NK-92 (cell line): ENCODE data around the gene OR51B4.
"Not testable (repeated sequence)": the region's sequence is repeated elsewhere in the genome, so short reads cannot be mapped to it uniquely, and the experiment has no call there.

ENCODE experiments used
- DNase-seq: peaks from one replicate; lab custom pipeline; 2025; ENCODE audit not compliant: unreplicated experiment; lab: John Stamatoyannopoulos, UW

Gene OR51B4, protein sequence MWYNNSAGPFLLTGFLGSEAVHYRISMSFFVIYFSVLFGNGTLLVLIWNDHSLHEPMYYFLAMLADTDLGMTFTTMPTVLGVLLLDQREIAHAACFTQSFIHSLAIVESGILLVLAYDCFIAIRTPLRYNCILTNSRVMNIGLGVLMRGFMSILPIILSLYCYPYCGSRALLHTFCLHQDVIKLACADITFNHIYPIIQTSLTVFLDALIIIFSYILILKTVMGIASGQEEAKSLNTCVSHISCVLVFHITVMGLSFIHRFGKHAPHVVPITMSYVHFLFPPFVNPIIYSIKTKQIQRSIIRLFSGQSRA

DNA sequence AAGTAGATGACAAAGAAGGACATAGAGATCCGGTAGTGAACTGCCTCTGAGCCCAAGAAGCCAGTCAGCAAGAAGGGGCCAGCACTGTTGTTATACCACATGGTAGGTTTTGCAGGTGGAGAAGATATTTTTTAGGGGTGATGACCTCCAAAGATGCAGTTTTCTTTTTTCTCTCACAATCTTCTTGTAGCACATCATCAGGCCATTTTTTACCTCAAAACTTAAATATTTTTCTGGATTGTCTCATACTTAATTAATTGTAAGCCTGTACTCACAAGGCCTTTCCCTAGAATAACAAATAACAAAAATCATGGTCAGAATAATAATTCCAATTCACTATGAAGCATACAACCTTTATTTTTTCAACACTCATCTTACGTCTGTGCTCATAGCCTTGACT, at the start of gene OR51B4:
OR51B4 (minus strand) TSS at position 101 of the 400 bp plus-strand sequence; CDS start at position 101, 0 bp downstream.
- no peak for DNase-seq

DNA sequence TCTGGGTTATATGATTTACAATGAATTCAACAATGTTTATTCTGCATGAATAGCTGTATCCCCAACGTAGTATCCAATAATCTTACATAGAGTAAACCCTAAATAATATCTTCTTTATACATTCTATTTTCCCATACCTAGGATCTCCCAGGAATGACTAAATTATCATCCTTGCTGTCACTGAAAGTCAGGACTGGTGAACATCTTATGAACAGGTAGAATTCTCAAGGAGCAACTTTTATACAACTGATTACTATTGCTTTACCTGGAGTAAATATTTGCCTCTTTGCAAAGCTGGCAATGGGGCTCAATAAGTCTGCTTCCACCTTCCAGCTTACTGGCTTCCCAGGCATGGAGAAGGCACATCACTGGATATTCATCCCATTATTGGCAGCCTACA, 49.5 kb upstream of the OR51B4 start, which contains the start of gene OR51B6:
OR51B6 (plus strand) TSS at position 301 of the 400 bp plus-strand sequence; CDS start at position 301, 0 bp downstream.
- no peak for DNase-seq

DNA sequence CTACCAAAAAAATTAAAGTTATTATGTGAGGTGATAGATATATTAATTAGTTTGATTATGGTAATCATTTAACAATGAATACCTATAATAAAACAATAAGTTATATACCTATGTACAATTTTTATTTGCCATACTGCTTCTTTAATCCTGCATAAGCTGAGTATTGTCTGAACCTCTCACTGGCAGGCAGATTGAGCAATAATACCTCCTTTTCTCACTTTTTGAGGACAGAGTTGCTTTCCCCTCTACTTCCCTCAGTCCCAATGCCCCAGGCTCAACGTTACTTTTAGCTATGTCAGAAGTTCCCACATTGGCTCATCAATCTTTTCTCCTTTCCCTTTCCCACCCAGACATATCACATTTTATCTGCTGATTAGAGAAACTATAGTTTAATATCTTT, 47.8 kb upstream of the OR51B4 start:
- no peak for DNase-seq

DNA sequence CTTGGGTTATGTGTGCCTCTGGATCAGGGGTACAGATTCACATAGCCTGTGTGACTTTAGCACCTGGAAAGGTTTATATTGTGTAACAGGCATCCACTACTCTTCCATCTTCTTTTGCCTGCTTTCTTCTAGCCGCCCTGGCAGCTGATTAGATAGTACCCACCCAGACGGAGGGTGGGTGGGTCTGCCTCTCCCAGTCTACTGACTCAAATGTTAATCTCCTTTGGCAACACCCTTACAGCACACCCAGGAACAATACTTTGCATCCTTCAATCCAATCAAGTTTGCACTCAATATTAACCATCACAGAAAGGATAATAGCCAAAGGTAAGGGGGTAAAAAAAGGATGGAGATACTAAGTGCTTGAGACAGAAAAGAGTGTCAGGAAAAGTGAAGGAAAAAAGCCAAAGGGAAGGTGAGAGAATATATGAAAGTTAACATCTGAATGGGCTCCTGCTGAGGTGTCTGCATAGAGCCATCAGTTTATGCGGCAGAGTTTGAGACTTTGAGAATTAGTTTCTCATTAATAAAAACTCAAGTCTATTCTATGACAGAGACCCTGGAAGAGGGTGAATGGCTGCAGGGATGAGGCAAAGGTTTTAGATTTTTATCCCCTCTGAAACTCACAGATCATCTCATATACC, 46.9 kb upstream of the OR51B4 start:
- DNase-seq: no peak

DNA sequence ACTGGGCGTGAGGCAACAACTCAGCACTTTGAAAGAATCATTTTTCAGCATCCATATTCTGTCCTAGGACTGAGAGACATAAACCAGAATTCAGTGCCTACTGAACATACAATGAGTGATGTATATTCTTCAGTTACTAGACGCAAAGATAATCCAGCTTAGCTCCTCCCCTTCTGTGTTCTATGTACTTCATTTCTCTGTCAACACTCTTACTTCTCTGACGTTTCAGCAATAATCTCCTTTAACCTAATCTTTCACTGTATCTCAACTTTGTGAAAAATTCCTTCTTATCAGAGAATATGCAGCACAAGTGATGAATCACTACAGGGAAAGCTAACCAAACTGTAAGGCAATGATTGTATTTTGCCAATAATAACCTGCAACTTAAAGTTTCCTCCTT, 44.1 kb upstream of the OR51B4 start:
- DNase-seq: no peak

GRCh38 chr11:5343474-5344335, 42.0 kb upstream of the OR51B4 start, which contains the start of gene OR51B5:
Gene OR51B5, minus strand, starts transcription at chr11:5343524. Its CDS starts 0 bp downstream, at chr11:5343524.
- DNase-seq: no peak

DNA sequence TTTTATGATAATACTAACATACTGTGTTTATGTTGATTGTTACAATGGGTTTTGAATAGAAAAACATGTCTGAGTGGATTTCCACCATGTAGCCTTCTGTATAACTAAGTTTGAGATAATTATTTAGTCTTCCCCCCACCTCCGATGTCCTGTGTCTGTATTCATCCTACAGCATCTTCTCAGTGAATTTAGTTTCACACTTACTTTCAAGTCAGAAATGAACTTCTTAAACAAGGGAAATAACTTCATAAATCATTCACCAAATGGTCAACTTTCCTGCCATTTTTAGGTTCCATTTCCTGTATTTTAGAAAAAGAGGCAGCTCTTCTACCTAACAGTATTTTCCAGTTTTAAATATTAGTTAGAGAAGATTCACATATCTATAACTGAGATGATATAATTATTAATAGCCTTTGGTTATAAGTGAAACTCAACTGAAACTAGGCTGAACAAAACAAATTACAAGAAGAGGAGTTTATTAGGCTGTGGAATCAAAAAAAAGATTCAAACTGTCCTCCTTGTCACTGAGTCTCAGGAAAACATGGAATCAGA, 38.1 kb upstream of the OR51B4 start:
- no peak for DNase-seq

DNA sequence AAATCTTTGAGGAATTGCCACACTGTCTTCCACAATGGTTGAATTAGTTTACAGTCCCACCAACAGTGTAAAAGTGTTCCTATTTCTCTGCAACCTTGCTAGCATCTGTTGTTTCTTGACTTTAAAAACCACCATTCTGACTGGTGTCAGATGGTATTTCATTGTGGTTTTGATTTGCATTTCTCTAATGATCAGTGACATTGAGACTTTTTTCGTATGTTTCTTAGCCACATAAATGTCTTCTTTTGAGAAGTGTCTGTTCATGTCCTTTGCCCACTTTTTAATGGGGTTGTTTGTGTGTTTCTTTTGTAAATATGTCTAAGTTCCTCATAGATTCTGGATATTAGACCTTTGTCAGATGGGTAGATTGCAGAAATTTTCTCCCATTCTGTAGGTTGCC, 35.5 kb upstream of the OR51B4 start:
- DNase-seq: not testable (repeated sequence)

DNA sequence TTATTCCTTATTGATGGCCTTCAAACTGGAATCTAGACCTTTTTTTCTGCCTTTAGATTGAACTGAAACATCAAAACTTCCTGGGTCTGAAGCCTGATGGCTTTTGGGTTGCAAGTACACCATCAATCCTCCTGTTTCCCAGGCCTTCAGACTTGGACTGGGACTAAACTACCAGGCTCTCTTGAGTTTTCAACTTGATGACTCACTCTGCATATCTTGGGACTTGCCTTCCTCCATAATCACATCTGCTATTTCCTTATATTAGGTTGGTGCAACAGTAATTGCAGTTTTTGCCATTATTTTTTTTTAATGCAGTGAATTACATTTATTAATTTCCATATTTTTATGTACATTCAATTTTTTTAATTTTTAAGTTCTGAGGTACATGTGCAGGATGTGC, 34.6 kb upstream of the OR51B4 start:
- no peak for DNase-seq

DNA sequence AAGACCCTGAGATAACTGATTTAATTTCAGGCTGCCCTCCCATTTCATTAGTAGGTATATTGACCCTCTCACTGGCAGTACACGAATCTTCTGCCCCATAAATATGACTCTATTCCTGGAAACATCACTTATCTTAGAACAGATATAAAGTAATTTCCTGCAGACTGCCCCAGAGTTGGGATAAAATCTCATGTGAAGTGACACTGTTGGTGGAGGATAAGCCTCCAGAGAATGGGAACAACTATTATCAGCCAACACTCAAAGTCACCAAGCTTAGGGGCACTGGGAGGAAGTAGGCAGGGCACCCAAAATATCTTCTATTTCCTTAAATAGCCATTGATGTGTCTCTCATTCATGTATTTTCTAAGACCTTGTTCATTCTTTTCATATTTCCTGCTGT, 33.4 kb upstream of the OR51B4 start:
- DNase-seq: no peak

DNA sequence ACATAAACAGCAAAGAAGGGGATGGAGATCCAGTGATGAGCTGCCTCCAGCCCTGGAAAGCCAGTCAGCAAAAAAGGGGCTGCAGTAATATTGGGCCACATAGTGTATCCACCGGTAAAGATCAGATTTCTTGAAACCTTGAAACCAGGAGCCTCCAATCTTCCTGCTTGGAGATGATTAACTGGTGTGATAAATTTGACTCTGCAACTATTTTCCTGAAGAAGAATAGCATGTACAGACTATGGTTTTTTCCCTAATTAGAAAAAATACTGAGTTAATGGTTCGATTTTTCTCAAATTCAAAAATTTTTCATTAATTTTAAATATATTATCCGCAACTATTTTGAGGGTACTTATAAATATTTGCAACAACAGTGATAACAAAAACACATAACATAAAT, 22.5 kb upstream of the OR51B4 start, which contains the start of gene OR51B2:
OR51B2 (minus strand) TSS at position 101 of the 400 bp plus-strand sequence; CDS start at position 101, 0 bp downstream.
- no peak for DNase-seq

GRCh38 chr11:5317292-5317691, 15.5 kb upstream of the OR51B4 start:
- no peak for DNase-seq

GRCh38 chr11:5313326-5314023, 11.7 kb upstream of the OR51B4 start:
- DNase-seq: not testable (repeated sequence)

DNA sequence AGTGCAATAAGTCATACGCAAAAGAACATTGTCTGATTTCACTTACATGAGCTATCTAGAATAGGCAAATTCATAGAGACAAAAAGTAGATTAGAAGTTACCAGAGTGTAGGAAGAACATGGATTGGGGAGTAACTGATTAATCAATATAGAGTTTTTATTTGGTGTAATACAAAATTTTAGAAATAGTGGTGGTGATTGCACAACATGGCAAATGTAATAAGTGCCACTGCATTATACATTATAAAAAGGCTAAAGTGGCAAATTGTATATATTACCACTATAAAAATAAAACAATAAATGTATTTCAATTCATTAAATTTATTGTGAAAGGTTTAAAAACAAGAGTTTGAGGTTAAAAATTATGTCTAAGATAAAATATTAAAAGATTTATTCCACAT, 8.7 kb upstream of the OR51B4 start:
- DNase-seq: no peak

DNA sequence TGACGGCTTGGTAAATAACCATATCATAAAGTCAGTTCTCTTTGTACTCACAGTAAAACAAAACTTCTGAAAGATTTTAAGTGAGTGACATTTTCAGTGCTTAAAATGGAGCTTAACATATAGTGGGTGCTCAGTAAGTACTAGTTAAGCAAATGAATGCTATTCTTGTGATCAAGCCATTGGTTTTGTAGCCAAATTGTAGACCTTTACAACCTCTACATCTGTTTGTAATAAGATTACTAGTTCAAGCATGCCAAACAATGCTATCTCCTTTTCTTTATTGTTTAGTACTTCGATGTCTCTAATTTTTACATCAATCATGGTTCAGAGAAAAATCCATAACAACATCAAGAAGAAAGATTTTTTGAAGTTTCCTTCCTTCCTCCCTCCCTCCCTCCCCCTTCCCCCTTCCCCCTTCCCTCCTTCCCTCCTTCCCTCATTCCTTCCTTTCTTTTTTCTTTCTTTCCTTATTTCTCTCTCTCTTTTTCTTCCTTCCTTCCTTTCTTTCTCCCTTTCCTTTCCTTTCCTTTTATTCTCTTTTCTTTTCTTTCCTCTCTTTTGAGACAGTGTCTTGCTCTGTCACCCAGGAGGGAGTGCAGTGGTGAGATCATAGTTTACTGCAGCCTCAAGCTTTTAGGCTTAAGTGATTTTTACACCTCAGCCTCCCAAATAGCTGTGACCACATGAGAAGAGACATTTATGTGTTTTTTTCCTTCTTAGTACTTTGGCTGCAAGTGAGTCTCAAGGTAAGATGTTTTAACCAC, 5.7 kb upstream of the OR51B4 start:
- DNase-seq: no peak

GRCh38 chr11:5304046-5304445, 2.3 kb upstream of the OR51B4 start:
- DNase-seq: no peak

DNA sequence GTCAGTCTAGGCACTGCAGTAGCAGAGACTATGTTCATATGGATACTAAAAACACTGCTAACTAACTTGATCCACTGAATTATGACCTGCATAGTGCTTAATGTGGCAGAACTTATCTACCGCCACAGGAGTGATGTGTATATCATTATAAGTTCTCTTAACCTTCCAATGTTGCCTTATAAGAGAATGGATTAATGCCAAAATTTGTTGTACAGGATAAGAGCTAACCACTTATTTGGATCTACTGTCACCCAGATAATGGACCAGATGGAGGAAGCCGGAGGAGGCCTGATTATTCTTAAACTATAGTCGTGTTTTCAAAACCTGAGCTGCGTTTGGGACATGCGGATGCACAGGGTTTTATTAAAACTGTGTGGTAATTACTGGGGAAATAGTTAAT, 1.9 kb upstream of the OR51B4 start:
- no peak for DNase-seq

- no peak for DNase-seq
These were observed 1.5 kb downstream of the OR51B4 start for GRCh38 chr11:5300251-5300650.

DNA sequence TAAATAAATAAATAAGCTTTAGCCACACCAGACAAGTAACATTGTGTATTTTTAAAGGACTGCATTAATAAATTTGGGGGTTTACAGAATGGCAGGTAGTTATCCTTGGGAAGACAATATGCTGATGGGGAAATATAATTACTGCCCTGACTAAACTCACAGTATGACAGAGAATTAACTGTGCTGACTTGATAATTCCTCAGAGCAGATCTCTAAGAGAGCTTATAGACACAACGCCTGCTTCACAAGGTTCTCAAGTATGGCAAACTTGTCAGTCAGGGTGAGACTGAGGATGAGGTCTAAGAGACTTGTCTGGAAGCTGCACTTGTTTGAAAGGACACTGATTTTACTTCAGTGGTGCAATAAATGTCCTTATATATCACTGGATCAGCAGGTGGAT, 3.3 kb downstream of the OR51B4 start:
- no peak for DNase-seq
